ENCODE measurements around the gene PAK2.

DNA sequence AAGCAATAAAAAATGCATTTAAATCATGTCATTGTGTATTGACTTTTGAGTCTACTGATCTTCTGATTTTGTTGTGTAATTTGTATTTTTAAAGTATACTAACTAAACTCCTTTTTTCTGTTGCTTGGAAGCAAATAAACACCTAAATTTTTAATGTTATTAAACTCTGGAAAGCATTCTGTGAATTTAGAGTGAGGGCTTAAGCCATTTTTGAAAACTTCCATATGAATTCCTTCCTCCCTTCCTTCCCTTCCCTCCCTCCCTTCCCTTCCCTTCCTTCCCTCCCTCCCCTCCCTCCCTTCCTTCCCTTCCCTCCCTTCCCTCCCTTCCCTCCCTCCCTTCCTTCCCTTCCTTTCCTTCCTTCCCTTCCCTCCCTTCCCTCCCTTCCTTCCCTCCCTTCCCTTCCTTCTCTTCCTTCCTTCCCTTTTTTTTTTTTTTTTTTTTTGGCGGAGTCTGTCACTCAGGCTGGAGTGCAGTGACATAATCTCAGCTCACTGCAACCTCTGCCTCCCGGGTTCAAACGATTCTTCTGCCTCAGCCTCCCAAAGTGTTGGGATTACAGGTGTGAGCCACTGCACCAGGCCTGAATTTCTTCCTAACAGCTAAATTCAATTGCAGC lies 71.4 kb downstream of the PAK2 start:
- TF ChIP-seq, protein P1, sequence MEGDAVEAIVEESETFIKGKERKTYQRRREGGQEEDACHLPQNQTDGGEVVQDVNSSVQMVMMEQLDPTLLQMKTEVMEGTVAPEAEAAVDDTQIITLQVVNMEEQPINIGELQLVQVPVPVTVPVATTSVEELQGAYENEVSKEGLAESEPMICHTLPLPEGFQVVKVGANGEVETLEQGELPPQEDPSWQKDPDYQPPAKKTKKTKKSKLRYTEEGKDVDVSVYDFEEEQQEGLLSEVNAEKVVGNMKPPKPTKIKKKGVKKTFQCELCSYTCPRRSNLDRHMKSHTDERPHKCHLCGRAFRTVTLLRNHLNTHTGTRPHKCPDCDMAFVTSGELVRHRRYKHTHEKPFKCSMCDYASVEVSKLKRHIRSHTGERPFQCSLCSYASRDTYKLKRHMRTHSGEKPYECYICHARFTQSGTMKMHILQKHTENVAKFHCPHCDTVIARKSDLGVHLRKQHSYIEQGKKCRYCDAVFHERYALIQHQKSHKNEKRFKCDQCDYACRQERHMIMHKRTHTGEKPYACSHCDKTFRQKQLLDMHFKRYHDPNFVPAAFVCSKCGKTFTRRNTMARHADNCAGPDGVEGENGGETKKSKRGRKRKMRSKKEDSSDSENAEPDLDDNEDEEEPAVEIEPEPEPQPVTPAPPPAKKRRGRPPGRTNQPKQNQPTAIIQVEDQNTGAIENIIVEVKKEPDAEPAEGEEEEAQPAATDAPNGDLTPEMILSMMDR (IDR thresholded peaks at IDR 0.05): no peak
- TF ChIP-seq EZH2phosphoT487 (IDR thresholded peaks at IDR 0.05): no peak

Data from neural progenitor cell (in vitro differentiated cells).